ELR (cell line): Measurements from ENCODE around the gene OLFM3.
A peak's percentile ranks its signal among the peaks of the same experiment; 100 is the strongest.

Experiments
- DNase-seq: peaks from one replicate; pipeline ENCODE4 v3.0.0-alpha.2; 2015; ENCODE audit warnings: low read depth

The OLFM3 gene

GRCh38 chr1:101996825-101997465 lies at the start of gene OLFM3:
Gene OLFM3, minus strand, starts transcription at chr1:101996926.
- peak; percentile 53 for DNase-seq

GRCh38 chr1:102045752-102046151 lies 49.0 kb upstream of the OLFM3 start:
- DNase-seq = no peak

GRCh38 chr1:102032534-102032933 lies 35.8 kb upstream of the OLFM3 start:
- DNase-seq = peak; percentile 3

- no peak for DNase-seq
Observed at GRCh38 chr1:102019530-102019929, 22.8 kb upstream of the OLFM3 start.

GRCh38 chr1:102015728-102016127 lies 19.0 kb upstream of the OLFM3 start:
- no peak for DNase-seq

GRCh38 chr1:102002057-102002456 lies 5.3 kb upstream of the OLFM3 start:
- DNase-seq = no peak

GRCh38 chr1:101995984-101996745 lies 561 bp downstream of the OLFM3 start:
- no peak for DNase-seq

GRCh38 chr1:101993710-101994109 lies 3.0 kb downstream of the OLFM3 start:
- peak; percentile 36 for DNase-seq

GRCh38 chr1:101992821-101993575 lies 3.7 kb downstream of the OLFM3 start:
- DNase-seq = no peak

GRCh38 chr1:101980974-101981373 lies 15.8 kb downstream of the OLFM3 start:
- peak; percentile 3 for DNase-seq

GRCh38 chr1:101977266-101977665 lies 19.5 kb downstream of the OLFM3 start:
- DNase-seq = no peak

GRCh38 chr1:101976161-101976560 lies 20.6 kb downstream of the OLFM3 start:
- no peak for DNase-seq

GRCh38 chr1:101975371-101975770 lies 21.4 kb downstream of the OLFM3 start:
- no peak for DNase-seq

- DNase-seq = no peak
Observed at GRCh38 chr1:101974599-101975274, 22.0 kb downstream of the OLFM3 start.

GRCh38 chr1:101971304-101971703 lies 25.4 kb downstream of the OLFM3 start:
- peak; percentile 7 for DNase-seq

GRCh38 chr1:101967871-101968270 lies 28.9 kb downstream of the OLFM3 start:
- no peak for DNase-seq

- DNase-seq = no peak
Observed at GRCh38 chr1:101965341-101965740, 31.4 kb downstream of the OLFM3 start.

- no peak for DNase-seq
Observed at GRCh38 chr1:101964708-101965107, 32.0 kb downstream of the OLFM3 start.

GRCh38 chr1:101960142-101960541 lies 36.6 kb downstream of the OLFM3 start:
- DNase-seq = no peak

- peak; percentile 40 for DNase-seq
Observed at GRCh38 chr1:101959456-101959855, 37.3 kb downstream of the OLFM3 start.

- no peak for DNase-seq
Observed at GRCh38 chr1:101957771-101958170, 39.0 kb downstream of the OLFM3 start.

- DNase-seq = no peak
Observed at GRCh38 chr1:101953623-101954022, 43.1 kb downstream of the OLFM3 start.
